HG03064 (cell line): ENCODE measurements around the gene DCP1B.

Experiments
- ATAC-seq: cut with Tn5 transposase; IDR thresholded peaks from one replicate; pipeline ENCODE4 v1.9.1; 2021; ENCODE audit warnings: low read depth; ENCODE audit not compliant: unreplicated experiment

Gene DCP1B

DNA sequence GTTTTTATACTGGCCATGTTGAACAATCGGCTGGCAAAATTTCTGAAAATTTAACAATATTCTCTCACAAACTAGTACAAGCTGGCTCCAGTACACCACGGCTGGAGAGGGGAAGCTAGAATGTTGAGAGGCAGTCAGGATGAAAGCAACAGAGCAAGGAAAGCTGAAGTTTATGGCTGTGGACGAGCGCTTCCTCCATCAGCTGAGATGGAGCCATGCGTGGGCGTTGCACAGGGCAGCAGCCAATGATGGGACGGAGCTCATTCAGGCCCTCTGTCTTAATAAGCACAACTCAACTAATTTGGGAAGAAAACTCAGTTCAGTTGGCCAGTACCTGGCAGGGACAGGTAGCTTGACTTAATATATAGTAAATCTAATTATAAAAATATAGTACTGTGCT lies 14.1 kb upstream of the DCP1B start:
- no peak for ATAC-seq

DNA sequence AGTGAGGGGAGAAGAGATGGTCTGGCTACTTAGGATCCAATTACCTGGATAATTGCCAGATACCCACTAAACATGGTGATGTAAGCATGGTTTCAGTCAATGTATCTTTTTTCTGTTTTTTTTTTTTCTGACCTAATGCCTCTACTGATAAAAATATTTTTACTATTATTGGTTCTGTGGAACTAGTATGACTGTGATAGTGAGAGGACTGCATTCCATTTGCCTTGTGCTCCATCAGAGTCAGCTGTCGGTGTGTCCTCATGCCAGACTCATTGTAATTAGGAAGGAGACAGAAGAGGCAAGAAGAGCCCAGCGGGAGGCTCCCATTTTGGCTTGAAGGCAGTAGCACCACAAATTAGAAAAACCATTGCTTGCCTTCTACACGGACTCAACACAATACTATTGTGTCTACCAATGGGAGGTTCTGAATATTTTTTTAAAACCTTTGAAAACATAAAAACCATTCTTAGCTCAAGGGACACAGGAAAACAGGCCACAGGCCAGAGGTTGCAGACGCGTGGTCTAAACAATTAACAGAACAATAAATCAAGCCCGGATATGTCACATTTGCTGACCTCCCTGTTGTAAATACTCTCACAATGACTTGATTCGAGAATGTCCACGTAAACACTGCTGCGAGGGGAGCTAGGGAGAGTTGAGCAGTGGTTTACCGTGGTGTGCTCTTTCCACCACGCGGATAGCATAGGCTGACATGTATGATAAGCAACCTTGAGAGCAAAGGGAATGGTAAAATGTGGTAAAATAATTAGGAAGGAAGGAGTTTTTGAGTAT lies 13.5 kb upstream of the DCP1B start:
- ATAC-seq: no peak

DNA sequence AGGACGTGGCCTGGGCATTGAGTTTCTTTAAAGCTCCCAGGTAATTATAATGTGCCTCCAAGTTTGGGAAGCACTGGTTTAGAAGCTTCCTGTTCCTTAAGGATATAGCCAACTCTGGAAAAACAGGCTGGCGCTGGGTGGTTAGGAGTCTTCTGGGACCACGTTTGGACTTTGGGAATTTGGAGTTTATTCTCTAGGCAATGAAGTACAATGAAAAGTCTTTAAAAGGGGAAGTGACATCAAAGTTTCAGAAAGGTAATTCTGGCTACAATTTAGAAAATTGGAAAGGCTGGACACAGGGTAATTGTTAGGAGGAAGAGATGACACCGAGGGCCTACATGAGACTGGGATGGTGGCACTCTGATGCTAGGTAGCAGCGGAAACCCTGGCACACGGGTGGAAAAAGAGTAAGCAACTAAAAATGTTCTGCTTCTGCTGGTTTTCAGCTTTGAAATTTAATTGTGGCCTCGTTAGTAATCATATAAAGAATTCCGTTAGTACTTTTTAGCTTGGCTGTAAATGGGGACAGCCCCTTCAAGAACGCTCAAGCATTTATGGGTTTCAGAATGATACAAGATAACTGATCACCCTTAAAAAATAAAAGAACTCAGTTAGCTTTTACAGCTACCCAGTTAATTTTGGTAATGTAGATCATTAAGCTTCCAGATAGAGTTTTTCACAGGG lies 12.7 kb upstream of the DCP1B start:
- no peak for ATAC-seq

DNA sequence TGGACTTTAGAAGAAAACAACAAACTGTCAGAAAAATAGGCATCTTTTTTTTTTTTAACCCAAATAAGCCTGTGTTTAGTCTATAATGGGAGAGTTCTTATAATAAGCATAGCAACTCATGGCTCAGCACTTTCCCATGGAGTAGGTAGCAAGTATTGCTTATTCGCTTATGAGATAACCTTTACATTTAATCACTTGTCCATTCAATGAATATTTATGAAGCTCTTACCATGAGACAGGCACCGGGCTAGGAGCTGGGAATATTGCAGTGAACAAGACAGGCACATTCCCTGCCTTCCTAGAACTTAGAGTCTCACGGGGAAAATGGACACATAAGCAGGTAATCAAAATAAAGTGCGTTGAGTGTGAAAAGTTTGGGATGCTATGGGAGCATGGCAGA lies 10.0 kb upstream of the DCP1B start:
- no peak for ATAC-seq

DNA sequence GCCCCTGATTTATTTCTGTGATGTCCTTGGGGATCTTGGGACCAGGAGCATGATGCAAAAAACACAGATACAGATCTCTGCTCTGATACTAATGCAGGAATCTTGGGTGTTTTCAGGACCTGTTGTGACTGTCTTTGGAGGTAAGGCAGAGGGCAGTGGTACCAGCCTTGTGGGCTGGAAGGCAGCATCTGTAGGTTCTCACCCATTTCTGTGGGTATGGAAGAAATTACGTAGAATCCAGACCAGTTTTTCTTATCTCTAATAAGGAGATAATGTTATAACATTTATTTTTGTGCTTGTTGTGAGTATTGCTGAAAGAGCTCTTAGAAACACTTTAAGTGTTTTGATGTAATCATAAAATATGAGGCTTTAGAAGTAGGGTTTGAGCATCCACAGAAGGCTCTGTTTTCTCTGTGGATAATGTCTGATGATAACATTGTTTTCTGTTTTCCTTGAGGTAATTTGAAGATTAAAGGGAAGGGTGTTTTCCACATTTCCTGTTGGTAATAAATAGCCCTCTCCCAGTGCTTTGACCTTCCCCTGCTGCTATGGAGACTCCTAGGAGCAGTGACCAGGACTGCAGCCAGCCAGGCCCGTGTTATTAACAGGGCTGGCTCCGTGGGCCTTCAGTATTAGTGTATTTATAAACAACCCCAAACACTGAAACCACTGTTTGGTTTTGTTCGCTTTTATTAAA lies 9.4 kb upstream of the DCP1B start:
- ATAC-seq: no peak

DNA sequence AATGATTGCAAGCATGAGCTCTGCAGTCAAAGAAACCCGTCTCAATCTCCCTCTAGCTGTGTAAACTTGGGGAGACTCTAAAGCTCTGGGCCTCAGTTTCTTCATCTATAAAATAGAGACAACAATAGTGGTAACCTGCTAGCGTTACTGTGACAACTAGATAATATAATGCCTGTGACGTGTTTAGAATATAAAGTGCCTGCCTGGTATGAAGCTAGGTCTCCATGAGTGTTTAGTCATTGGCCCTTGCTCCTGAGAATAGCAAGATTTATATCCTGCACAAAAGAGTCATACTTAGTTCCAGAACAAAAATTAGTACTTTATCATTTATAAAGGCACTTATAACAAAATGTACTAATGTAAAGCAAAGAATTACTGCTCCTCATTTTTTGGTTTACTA lies 8.8 kb upstream of the DCP1B start:
- no peak for ATAC-seq

DNA sequence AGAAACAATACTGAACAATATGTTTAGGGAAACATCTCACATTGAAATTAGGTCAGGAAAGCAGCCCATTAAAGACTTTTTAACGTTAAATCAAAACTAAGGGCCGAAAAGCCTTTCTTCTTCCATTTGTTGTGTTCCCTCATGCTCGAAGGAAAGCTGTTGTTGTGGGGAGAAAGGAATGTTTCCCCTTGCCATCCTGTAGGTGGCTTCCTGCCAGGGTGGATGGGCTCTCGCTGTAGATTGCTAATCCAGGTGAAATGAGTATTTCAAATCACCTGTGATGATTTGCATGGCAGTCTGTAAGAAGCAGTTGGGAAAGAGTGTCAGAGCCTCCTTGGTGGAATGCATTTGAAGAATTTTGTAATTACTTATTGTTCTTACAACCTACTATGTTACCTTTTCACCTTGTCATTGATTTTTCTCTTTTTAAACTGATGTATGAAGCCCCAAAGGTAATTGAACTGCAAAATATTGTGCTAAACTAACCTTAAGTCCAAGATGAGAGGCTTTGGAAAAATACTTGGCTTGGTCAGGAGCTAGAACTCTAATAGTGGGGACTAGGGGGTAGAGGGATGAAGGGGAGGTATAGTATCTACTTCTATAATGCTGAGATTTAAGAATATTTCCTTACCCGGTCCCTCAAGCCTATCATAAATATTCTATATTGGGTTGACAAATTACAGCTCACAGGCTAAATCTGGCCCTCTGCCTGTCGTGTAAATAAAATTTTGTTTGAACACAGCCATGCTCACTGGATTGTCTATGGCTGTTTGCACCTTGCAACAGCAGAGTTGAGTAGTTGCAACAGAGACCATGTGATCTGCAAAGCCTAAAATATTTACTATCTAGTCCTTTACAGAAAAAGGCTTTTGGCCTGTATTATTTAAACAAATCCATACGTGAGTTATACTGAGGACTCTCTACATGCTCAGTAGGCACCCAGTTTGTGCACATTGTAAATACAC lies 7.7 kb upstream of the DCP1B start:
- ATAC-seq: no peak

DNA sequence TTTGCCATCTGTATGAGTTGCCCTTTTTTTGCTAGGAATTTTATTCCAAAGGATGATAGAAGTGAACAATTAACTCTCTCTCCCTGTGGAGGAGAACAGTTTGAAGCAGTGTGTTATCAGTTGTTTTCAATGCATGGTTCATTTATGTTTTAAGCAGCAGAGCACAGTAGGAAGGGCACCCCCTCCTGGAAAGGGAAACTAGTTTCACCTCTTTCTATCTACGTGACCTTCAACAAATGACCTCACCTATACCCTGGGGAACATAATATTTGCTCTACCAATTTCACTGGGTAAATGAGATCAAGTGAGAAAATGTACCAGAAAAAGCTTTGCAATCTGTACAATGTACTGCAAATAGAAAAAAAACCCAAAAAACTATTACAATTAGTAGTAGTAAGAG lies 5.4 kb upstream of the DCP1B start:
- ATAC-seq: no peak

DNA sequence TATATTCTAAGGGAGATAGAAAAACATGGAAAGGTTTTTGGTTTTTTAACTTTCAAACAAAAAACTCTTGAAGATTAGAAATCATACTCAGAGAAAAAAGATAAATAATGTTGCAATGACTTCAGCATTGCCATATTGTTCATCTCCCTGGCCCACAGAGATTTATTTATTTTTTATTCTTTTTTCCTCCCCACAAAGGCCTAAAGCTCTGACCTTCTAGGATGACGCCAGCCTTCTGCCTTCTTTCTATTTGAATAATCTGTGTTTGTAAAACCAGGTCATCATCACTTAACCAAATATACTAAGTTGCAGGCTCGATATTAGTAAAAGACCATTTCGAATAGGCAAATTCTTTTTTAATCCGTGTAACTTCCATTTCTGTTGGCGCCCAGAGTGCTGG lies 4.4 kb upstream of the DCP1B start:
- no peak for ATAC-seq

DNA sequence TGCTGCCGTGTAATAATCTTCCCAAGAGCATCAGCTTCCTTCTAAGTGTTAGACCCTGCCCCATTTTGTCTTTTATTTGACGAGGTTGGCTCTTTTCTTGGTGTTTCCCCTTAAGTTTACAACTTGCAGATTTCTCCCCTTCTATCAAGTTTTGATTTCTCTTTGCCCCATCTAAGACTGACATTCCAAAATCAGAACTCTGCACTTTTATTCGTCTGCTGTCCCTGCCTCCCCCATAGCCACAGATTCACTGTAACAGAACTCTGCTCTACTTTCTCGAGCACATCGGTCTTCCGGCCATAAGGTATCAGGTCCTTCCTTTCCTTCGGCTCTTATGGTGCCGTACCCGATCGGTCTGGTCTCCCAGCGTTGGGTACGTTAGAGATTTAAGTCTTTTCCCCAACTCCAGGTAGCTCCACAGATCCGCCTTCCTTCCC lies 563 bp downstream of the DCP1B start:
- no peak for ATAC-seq

DNA sequence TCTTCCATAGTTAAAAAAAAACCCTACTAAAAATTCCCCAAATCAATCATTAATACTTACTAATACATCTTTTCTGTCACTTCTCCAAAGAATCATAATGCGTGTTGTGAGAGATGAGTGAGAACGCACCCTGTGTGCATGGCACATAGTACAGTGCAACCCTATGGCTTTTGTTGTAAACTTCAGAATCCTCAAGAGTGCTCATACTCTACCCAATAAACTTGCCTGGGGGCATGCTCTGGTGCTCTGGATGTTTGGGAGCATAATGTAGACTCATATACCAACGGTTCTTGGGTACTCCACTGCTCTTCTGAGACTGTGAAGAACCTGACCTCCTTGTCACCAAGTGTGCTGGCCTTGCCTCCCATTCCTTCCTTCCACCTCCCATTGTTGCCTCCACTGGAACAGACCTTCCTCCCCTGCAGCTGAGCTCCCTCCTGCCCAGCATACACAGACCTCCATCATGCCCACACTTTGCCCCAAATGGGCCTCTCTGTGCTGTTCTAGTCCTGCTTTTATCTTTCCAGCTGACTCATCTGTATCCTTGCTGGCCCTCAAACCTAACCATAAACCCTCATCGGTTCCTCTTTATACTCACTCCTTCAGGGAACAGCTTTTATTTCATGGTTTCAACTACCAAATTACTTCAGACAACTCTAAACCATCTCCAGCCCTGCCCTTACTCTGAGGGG lies 8.9 kb downstream of the DCP1B start:
- ATAC-seq: no peak

DNA sequence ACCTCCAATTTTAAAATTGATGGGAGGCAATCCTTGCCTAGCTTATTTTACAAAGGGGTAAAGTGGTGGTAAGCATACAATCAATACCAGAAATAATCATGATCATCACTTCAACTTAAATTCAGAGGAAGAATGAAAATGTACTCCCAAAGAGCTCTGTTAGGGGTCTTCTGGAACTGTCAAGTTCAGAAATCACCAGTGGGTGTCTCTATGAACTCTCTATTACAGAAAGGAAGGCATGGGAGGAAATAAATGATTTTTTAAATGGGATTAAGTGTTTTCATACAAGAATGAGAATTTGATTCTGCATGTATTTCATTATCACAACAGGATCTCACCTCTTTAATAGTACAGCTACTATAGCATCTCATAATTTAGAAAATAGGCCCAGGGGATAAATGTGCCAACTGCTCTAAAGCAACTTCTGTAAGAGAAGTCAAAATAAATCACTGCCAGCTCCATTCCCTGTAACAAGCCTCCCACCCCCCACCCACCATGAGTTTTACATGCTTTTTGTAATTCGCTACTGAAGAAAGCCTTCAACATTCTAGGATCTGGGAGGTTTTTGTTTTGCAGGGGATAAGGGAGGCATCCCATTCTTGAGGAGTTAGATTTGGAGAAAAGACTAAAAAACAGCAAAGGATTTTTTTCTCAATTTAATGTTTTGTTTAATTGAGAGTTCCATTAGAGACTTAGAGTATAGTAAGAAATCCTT lies 9.7 kb downstream of the DCP1B start:
- ATAC-seq: no peak

DNA sequence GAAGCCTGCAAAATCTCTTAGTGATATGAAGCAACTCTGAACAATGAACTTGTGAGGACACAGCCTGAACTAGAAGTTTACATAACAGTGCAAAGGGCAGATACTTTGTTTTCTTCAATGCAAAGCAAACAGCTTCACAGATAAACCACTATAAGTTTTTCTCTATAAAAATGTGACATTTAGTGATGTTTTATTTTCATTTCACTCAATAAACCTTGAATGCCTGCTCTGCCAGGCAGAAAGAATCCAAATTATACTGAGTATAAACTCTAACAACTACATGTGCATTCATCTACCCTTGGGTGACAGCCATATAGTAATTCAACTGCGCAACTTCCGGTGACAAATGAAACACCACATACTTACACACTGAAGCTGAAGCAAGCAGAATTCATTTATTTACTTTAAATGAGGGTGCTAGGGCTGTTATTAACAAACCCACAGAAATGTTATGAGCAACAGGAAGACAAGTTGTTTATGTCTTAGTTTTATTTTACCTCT lies 10.3 kb downstream of the DCP1B start:
- ATAC-seq: no peak

DNA sequence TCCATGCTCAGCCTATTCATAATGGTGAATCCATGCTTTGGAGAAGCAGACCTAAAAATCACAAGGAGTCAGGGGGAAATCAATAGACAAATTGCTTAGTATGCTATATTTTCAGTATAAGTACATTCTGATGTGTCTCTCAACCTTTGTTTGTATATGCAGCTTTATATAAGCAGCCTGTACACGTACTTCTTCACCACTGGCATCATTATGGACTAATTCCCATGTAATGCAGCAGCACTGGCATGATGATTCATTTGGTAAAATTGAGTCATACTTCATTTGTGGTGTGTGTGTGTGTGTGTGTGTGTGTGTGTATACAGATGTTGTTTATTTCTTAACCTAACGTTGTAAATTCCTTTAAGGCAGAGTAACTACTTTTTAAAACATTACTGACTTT lies 10.9 kb downstream of the DCP1B start:
- no peak for ATAC-seq

DNA sequence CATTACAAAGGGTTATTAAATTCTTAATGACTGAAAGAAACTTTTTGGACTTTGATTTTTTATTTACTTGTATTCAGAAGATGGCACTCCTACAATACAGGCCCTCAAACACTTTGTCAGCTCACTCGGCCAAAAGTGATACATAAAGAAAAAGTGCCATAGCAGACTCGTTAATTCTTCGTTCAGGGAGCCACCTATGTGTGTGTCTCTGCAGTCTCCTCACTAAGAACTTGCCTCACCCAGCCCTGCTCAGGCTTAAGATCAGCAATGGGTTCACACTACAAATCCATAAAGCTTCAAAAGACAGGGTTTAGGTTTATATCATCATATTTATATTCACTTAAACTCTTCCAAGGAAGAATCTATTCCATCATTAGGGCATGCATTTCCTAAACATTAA lies 11.5 kb downstream of the DCP1B start:
- ATAC-seq: no peak

DNA sequence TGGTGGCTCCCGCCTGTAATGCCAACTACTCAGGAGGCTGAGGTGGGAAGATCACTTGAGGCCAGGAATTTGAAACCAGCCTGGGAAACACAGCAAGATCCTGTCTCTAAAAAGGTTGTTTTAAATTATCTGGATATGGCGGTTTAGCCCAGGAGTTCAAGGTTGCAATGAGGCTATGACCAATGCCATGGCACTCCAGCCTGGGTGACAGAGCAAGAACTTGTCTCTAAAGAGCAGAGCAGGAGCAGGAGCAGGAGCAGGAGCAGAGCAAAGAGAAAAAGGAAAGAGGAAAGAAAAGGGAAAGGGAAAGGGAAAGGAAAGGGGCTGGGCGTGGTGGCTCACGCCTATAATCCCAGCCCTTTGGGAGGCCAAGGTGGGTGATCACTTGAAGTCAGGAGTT lies 15.1 kb downstream of the DCP1B start:
- no peak for ATAC-seq

DNA sequence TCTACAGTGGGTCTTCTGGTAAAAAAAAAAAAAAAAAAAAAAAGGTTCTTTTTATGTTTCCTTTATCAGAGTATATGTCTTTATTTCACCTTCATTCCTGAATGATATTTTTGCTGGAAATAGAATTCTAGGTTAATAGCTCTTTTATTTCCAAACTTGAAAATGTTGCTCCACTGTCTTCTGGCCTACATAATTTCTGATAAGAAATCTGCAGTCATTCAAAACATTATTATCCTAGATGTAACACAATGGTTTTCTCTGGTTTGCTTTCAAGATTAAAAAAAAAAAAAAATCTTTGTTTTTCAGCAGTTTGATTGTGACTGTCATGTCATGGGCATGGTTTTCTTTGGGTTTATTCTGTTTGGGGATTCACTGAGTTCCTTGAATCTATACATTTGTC lies 19.5 kb downstream of the DCP1B start:
- ATAC-seq: no peak

DNA sequence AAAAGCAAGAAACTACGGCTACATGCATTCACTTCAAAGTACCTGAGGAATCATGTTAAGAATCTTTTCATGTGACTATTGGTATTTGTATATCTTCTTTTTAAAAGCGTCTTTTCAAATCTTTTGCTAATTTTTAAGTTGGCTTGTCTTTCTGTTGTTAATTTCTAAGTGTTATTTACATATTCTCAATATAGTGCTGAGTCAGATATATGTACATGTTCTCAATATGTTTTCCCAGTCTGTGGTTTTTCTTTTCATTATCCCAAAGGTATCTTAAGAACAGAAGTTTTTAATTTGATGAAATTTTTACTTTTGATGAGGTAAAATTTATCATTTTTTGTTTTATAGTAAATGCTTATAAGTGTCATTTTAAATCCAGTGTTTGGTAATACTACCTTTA lies 24.0 kb downstream of the DCP1B start:
- ATAC-seq: no peak
